Caki2 (cell line): Measurements from ENCODE around the gene CSNK2B. TPM values are rescaled to one million over a fixed set of nuclear protein-coding genes. Genes with fewer than 3 reads are reported as not detected.

Experiments used
- DNase-seq: peaks from one replicate; pipeline ENCODE4 v3.0.0-alpha.2; 2015; ENCODE audit warnings: low read depth
- in situ Hi-C: cut with HindIII; loops from 2 replicates; pipeline ENCODE4 v1.10.0; 2016; ENCODE audit warnings: low sequenced_read_pairs, low pct_unique_long_range_greater_than_20kb, mixed read lengths
- total RNA-seq: library from RNA; depleted of rRNA; stranded (reverse); fragments of >200 nt; shearing (Covaris generic); gene quantifications from 2 replicates; pipeline ENCODE4 v1.2.3, GENCODE V29; 2014; ENCODE audit warnings: low replicate concordance

CSNK2B gene
- total RNA-seq, 1 experiment from 2014 or later: 104 TPM

- in situ Hi-C loops: no loop called here
- DNase-seq: no peak
Measured at GRCh38 chr6:31658158-31658688, 7.7 kb upstream of the CSNK2B start.

GRCh38 chr6:31658983-31659648 lies 6.8 kb upstream of the CSNK2B start:
- in situ Hi-C loops: no loop called here

GRCh38 chr6:31659649-31660380 lies 6.1 kb upstream of the CSNK2B start:
- in situ Hi-C loops: no loop called here
- DNase-seq: no peak

More at GRCh38 chr6:31658983-31659648, 6.8 kb upstream of the CSNK2B start:
- DNase-seq: no peak

- DNase-seq: peak; percentile 72
- in situ Hi-C loops: no loop called here
Measured at GRCh38 chr6:31660381-31661261, 5.3 kb upstream of the CSNK2B start, which contains the start of gene C6orf47. C6orf47 (minus strand) TSS chr6:31660778; CDS start chr6:31659947, 831 bp downstream.

GRCh38 chr6:31661262-31662123 lies 4.4 kb upstream of the CSNK2B start:
- DNase-seq: no peak
- in situ Hi-C loops: no loop called here

GRCh38 chr6:31662124-31662723 lies 3.7 kb upstream of the CSNK2B start:
- in situ Hi-C loops: no loop called here
- DNase-seq: no peak

GRCh38 chr6:31663126-31663960 lies 2.5 kb upstream of the CSNK2B start:
- no peak for DNase-seq
- in situ Hi-C loops: no loop called here

- peak; percentile 34 for DNase-seq
- in situ Hi-C loops: no loop called here
Measured at GRCh38 chr6:31663961-31664789, 1.7 kb upstream of the CSNK2B start.

- in situ Hi-C loops: no loop called here
- peak; percentile 87 for DNase-seq
Measured at GRCh38 chr6:31664790-31665500, 935 bp upstream of the CSNK2B start, which contains the start of gene GPANK1. GPANK1 (minus strand) TSS chr6:31664997; CDS start chr6:31664478, 519 bp downstream.

- in situ Hi-C loops: no loop called here
- DNase-seq: no peak
Measured at GRCh38 chr6:31666337-31666965, 571 bp downstream of the CSNK2B start.

GRCh38 chr6:31669676-31670075 lies 3.8 kb downstream of the CSNK2B start, which contains the start of gene LY6G5B:
LY6G5B (plus strand) TSS chr6:31669976; CDS start chr6:31670951, 975 bp downstream.
- in situ Hi-C loops: no loop called here
- DNase-seq: no peak

GRCh38 chr6:31676322-31676903 lies 10.5 kb downstream of the CSNK2B start:
- in situ Hi-C loops: no loop called here
- DNase-seq: no peak

- DNase-seq: no peak
- in situ Hi-C loops: no loop called here
Measured at GRCh38 chr6:31676904-31677303, 11.0 kb downstream of the CSNK2B start.

- DNase-seq: no peak
Measured at GRCh38 chr6:31677955-31678354, 12.1 kb downstream of the CSNK2B start.

More at GRCh38 chr6:31677955-31678354, 12.1 kb downstream of the CSNK2B start:
- in situ Hi-C loops: no loop called here
